Measurements from ENCODE around the gene RBM10. TPM values are rescaled to one million over a fixed set of nuclear protein-coding genes. Genes with fewer than 3 reads are reported as not detected.
A peak's percentile ranks its signal among the peaks of the same experiment; 100 is the strongest.

The RBM10 gene
- total and polyA plus RNA-seq, 2 of the 13 experiments (the other 11 are each of a cell fraction or from before 2014, with no cell fraction given): 15.9 to 43.1 TPM

DNA sequence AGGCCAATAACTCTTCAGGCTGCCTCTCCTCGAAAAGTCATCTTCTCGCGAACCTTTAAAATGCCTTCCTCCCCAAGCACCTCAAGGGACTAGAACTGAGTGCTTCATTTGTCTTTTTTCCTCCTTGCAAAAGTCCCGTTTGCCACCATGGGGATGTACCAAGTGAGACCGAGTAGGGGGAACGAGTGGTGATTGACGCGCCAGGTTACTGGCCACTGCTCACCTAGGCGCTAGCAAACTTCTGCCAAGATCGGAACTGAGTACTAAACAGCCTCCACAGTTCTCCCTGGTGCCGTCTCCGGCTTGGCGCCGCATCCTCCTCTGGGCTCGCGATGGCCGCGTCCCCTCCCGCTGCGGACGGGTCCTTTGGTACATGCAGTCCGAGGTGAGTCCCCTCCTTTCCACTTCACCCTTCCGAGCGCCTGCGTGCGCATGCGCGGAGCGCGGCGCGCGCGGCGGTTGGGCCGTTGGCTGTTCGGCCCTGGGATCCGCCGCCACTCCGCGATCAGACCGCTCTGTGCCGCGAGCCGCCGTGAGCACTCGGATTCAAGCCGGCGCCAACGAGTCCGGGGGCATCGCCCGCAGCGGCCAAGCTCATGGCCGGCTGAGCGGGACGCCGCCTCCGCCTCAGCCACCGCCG is 73.4 kb downstream of the RBM10 start, which contains the start of gene CDK16 (continued):
- TF ChIP-seq HDAC1 (CRISPR knock-in tag; IDR thresholded peaks at IDR 0.05) (no peak), KLF16 (CRISPR knock-in tag; IDR thresholded peaks at IDR 0.05) (0 out of 4 replicates have a peak, but pooled peaks of 1 of the 2 experiments have one; percentile 30), NFE2L2 (IDR thresholded peaks at IDR 0.05; ENCODE audit: low read length) (no peak), ZNF724P (CRISPR knock-in tag; IDR thresholded peaks at IDR 0.05; ENCODE audit: borderline replicate concordance) (peak; percentile 38; the same call in 1 of the 2 replicates), ZNF589 (CRISPR knock-in tag; conservative IDR thresholded peaks at IDR 0.05) (no peak), ZFYVE20 (CRISPR knock-in tag; IDR thresholded peaks at IDR 0.05; ENCODE audit: borderline replicate concordance, low read depth) (no peak), ZNF329 (CRISPR knock-in tag; IDR thresholded peaks at IDR 0.05; ENCODE audit: low read depth) (0 out of 2 replicates have a peak, but pooled peaks have one; percentile 56), HNRNPUL1 (IDR thresholded peaks at IDR 0.05; ENCODE audit: low read depth, low read length) (no peak), BHLHE40 (IDR thresholded peaks at IDR 0.05; ENCODE audit: low read length) (peak; percentile 87), HOXA3 (CRISPR knock-in tag; IDR thresholded peaks at IDR 0.05) (peak; percentile 38; the same call in 1 of the 2 replicates), ZFY (CRISPR knock-in tag; IDR thresholded peaks at IDR 0.05) (peak; percentile 67), MXI1 (IDR thresholded peaks at IDR 0.05; ENCODE audit: borderline replicate concordance, low read depth, low read length) (peak; percentile 32; the same call in 1 of the 3 replicates), GATA4 (IDR thresholded peaks at IDR 0.05; ENCODE audit: borderline replicate concordance, low read depth) (0 out of 2 replicates have a peak, but pooled peaks have one; percentile 22), YEATS2 (CRISPR knock-in tag; IDR thresholded peaks at IDR 0.05; ENCODE audit: borderline replicate concordance) (peak; percentile 39; the same call in 1 of the 2 replicates), PHF8 (CRISPR knock-in tag; IDR thresholded peaks at IDR 0.05) (peak; percentile 41), ZFP91 (CRISPR knock-in tag; IDR thresholded peaks at IDR 0.05; ENCODE audit: borderline replicate concordance) (peak; percentile 45; the same call in 1 of the 2 replicates), ZBTB7B (CRISPR knock-in tag; IDR thresholded peaks at IDR 0.05) (no peak)
- TF ChIP-seq, protein P1, sequence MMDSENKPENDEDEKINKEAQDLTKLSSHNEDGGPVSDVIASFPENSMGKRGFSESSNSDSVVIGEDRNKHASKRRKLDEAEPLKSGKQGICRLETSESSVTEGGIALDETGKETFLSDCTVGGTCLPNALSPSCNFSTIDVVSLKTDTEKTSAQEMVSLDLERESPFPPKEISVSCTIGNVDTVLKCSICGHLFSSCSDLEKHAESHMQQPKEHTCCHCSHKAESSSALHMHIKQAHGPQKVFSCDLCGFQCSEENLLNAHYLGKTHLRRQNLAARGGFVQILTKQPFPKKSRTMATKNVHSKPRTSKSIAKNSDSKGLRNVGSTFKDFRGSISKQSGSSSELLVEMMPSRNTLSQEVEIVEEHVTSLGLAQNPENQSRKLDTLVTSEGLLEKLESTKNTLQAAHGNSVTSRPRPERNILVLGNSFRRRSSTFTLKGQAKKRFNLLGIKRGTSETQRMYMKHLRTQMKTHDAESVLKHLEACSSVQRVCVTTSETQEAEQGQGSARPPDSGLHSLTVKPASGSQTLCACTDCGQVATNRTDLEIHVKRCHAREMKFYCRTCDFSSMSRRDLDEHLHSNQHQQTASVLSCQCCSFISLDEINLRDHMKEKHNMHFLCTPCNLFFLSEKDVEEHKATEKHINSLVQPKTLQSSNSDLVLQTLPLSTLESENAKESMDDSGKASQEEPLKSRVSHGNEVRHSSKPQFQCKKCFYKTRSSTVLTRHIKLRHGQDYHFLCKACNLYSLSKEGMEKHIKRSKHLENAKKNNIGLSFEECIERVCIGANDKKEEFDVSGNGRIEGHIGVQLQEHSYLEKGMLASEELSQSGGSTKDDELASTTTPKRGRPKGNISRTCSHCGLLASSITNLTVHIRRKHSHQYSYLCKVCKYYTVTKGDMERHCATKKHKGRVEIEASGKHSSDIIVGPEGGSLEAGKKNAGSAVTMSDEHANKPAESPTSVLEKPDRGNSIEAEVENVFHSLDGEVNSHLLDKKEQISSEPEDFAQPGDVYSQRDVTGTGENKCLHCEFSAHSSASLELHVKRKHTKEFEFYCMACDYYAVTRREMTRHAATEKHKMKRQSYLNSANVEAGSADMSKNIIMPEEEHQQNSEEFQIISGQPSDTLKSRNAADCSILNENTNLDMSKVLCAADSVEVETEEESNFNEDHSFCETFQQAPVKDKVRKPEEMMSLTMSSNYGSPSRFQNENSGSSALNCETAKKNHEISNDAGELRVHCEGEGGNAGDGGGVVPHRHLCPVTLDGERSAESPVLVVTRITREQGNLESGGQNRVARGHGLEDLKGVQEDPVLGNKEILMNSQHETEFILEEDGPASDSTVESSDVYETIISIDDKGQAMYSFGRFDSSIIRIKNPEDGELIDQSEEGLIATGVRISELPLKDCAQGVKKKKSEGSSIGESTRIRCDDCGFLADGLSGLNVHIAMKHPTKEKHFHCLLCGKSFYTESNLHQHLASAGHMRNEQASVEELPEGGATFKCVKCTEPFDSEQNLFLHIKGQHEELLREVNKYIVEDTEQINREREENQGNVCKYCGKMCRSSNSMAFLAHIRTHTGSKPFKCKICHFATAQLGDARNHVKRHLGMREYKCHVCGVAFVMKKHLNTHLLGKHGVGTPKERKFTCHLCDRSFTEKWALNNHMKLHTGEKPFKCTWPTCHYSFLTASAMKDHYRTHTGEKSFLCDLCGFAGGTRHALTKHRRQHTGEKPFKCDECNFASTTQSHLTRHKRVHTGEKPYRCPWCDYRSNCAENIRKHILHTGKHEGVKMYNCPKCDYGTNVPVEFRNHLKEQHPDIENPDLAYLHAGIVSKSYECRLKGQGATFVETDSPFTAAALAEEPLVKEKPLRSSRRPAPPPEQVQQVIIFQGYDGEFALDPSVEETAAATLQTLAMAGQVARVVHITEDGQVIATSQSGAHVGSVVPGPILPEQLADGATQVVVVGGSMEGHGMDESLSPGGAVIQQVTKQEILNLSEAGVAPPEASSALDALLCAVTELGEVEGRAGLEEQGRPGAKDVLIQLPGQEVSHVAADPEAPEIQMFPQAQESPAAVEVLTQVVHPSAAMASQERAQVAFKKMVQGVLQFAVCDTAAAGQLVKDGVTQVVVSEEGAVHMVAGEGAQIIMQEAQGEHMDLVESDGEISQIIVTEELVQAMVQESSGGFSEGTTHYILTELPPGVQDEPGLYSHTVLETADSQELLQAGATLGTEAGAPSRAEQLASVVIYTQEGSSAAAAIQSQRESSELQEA (CRISPR knock-in tag; IDR thresholded peaks at IDR 0.05; ENCODE audit: not compliant biosample characterization): no peak
- TF ChIP-seq, protein P2, sequence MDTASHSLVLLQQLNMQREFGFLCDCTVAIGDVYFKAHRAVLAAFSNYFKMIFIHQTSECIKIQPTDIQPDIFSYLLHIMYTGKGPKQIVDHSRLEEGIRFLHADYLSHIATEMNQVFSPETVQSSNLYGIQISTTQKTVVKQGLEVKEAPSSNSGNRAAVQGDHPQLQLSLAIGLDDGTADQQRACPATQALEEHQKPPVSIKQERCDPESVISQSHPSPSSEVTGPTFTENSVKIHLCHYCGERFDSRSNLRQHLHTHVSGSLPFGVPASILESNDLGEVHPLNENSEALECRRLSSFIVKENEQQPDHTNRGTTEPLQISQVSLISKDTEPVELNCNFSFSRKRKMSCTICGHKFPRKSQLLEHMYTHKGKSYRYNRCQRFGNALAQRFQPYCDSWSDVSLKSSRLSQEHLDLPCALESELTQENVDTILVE (CRISPR knock-in tag; IDR thresholded peaks at IDR 0.05): 0 out of 2 replicates have a peak, but pooled peaks have one; percentile 26

Measured in HepG2 (cell line).